Smooth muscle cell (in vitro differentiated cells): ENCODE results near the gene GATD1. TPM values are rescaled to one million over a fixed set of nuclear protein-coding genes. Genes with fewer than 3 reads are reported as not detected.

Experiments
- DNase-seq: peaks from one replicate; lab custom pipeline; 2025; ENCODE audit not compliant: unreplicated experiment; lab: John Stamatoyannopoulos, UW
- H2AFZ ChIP-seq: fragments of 200-600 bp; sonication (generic); 2 replicates; pipeline ENCODE4 v1.6.0; 2016; ENCODE audit warnings: antibody characterized with exemption, low read depth, mild to moderate bottlenecking
- H3F3A ChIP-seq: fragments of 200-600 bp; sonication (generic); 2 replicates; pipeline ENCODE4 v1.6.0; 2017; ENCODE audit warnings: antibody characterized with exemption, low read depth
- H3K27ac ChIP-seq: fragments of 200-600 bp; sonication (generic); 2 replicates; pipeline ENCODE4 v1.5.1; 2016; ENCODE audit warnings: low read depth, mild to moderate bottlenecking
- H3K27me3 ChIP-seq: fragments of 200-600 bp; sonication (generic); 2 replicates; pipeline ENCODE4 v1.6.1; 2016; ENCODE audit warnings: low read depth, mild to moderate bottlenecking
- H3K36me3 ChIP-seq: fragments of 200-600 bp; sonication (generic); 2 replicates; pipeline ENCODE4 v1.5.1; 2016; ENCODE audit warnings: low read depth
- H3K4me1 ChIP-seq: fragments of 200-600 bp; sonication (generic); 2 replicates; pipeline ENCODE4 v1.5.1; 2016; ENCODE audit warnings: low read depth
- H3K4me2 ChIP-seq: fragments of 200-600 bp; sonication (generic); 2 replicates; pipeline ENCODE4 v1.6.0; 2016; ENCODE audit warnings: mild to moderate bottlenecking
- H3K4me3 ChIP-seq: fragments of 200-600 bp; sonication (generic); 2 replicates; pipeline ENCODE4 v1.5.1; 2016; ENCODE audit warnings: mild to moderate bottlenecking
- H3K79me2 ChIP-seq: fragments of 200-600 bp; sonication (generic); 2 replicates; pipeline ENCODE4 v1.6.0; 2016; ENCODE audit warnings: low read depth, mild to moderate bottlenecking
- H3K9ac ChIP-seq: fragments of 200-600 bp; sonication (generic); 2 replicates; pipeline ENCODE4 v1.6.0; 2016; ENCODE audit warnings: low read depth
- H3K9me3 ChIP-seq: fragments of 200-600 bp; sonication (generic); replicated peaks from 2 replicates; pipeline ENCODE4 v1.5.1; 2016; ENCODE audit warnings: low read depth
- H4K20me1 ChIP-seq: fragments of 200-600 bp; sonication (generic); 2 replicates; pipeline ENCODE4 v1.6.0; 2016; ENCODE audit warnings: low read depth
- CTCF ChIP-seq: fragments of 200-600 bp; sonication (generic); IDR thresholded peaks from 2 replicates; pipeline ENCODE4 v1.5.1; 2017; ENCODE audit warnings: borderline replicate concordance, mild to moderate bottlenecking, antibody characterized with exemption; ENCODE audit not compliant: insufficient read depth, poor library complexity, severe bottlenecking
- WGBS: methylation state at CpG from one replicate; pipeline ENCODE4 v1.1.7; 2016; ENCODE audit warnings: low lambda C conversion rate; 5-methylcytosine and 5-hydroxymethylcytosine counted together
- polyA plus RNA-seq: library from polyadenylated mRNA; unstranded; fragments of >200 nt; fragmentation: Nextera tagmentation; extraction: Ambion mirVana; gene quantifications from 2 replicates; pipeline ENCODE4 v1.2.1, GENCODE V29; 2016
- small RNA-seq: library from RNA; depleted of rRNA; stranded (forward); fragments of <200 nt; gene quantifications from one replicate; pipeline ENCODE3, GENCODE V24; 2014
- total RNA-seq: library from RNA; depleted of rRNA; stranded (reverse); fragments of >200 nt; gene quantifications from 2 replicates; pipeline ENCODE4 v1.2.3, GENCODE V29; 2014

Gene GATD1
- total and polyA plus RNA-seq, 2 experiments from 2014 or later = 11.7 to 12.9 TPM

GRCh38 chr11:719214-720016 lies 57.9 kb downstream of the GATD1 start:
- no peak for DNase-seq
- WGBS = 96% methylated on average over 34 of the region's 34 CpGs
- H3K9ac ChIP-seq = no peak overlapping the region
- no peaks in the 10 kb centered on the region for H3F3A ChIP-seq
- H3K4me3 ChIP-seq = no peak overlapping the region
- H3K27me3 ChIP-seq = peaks cover 3% of the 10 kb centered on the region
- H3K4me1 ChIP-seq = no peaks in the 10 kb centered on the region
- no peak for TF ChIP-seq CTCF
- H3K27ac ChIP-seq = no peak overlapping the region
- H2AFZ ChIP-seq = no peak overlapping the region
- H4K20me1 ChIP-seq = peaks cover 37% of the 10 kb centered on the region
- H3K9me3 ChIP-seq = no peaks in the 10 kb centered on the region
- no peaks in the 10 kb centered on the region for H3K79me2 ChIP-seq
- no peak overlapping the region for H3K4me2 ChIP-seq
- H3K36me3 ChIP-seq = no peaks in the 10 kb centered on the region

Small RNA genes lying within 50 kb of the gene (small RNA-seq; reads per million reads assigned to genes)
- gene SNORA52 = not detected

Other genes starting within 250 kb of the GATD1 start
- 19.2 and 39.9 TPM in 2 replicates for gene HRAS, start 241.9 kb downstream of the GATD1 start, total RNA-seq
- gene HRAS, start 241.9 kb downstream of the GATD1 start, polyA plus RNA-seq = 59.1 and 82.5 TPM in 2 replicates
- gene LRRC56, start 240.0 kb downstream of the GATD1 start, total RNA-seq = 0.31 and 1.5 TPM in 2 replicates
- 1.5 TPM in 2 replicates for gene LRRC56, start 240.0 kb downstream of the GATD1 start, polyA plus RNA-seq
- gene LMNTD2, start 216.7 kb downstream of the GATD1 start, total RNA-seq = 3.2 TPM in 1 of 2 replicates, not detected in the other
- gene LMNTD2, start 216.7 kb downstream of the GATD1 start, polyA plus RNA-seq = 3.6 and 9.3 TPM in 2 replicates
- gene RASSF7, start 216.5 kb downstream of the GATD1 start, total RNA-seq = 18.6 and 21.7 TPM in 2 replicates
- 20.4 and 38.6 TPM in 2 replicates for gene RASSF7, start 216.5 kb downstream of the GATD1 start, polyA plus RNA-seq
- gene PHRF1, start 201.0 kb downstream of the GATD1 start, total RNA-seq = 11.6 and 13.7 TPM in 2 replicates
- gene PHRF1, start 201.0 kb downstream of the GATD1 start, polyA plus RNA-seq = 20.2 and 20.9 TPM in 2 replicates
- 7.1 and 11.1 TPM in 2 replicates for gene IRF7, start 161.5 kb downstream of the GATD1 start, total RNA-seq
- gene IRF7, start 161.5 kb downstream of the GATD1 start, polyA plus RNA-seq = 12.7 and 14.3 TPM in 2 replicates
- not detected in 2 replicates for gene CDHR5, start 152.5 kb downstream of the GATD1 start, total RNA-seq
- 0.37 TPM in 1 of 2 replicates, not detected in the other for gene CDHR5, start 152.5 kb downstream of the GATD1 start, polyA plus RNA-seq
- gene SCT, start 150.3 kb downstream of the GATD1 start, total RNA-seq = not detected in 2 replicates
- gene SCT, start 150.3 kb downstream of the GATD1 start, polyA plus RNA-seq = 1.4 and 2.2 TPM in 2 replicates
- gene DRD4, start 140.2 kb downstream of the GATD1 start, total RNA-seq = not detected in 2 replicates
- gene DRD4, start 140.2 kb downstream of the GATD1 start, polyA plus RNA-seq = 2.7 and 3.1 TPM in 2 replicates
- 18.7 and 19.0 TPM in 2 replicates for gene DEAF1, start 82.3 kb downstream of the GATD1 start, total RNA-seq
- 39.2 and 61.5 TPM in 2 replicates for gene DEAF1, start 82.3 kb downstream of the GATD1 start, polyA plus RNA-seq
- gene TMEM80, start 81.7 kb downstream of the GATD1 start, total RNA-seq = 5.5 and 9.0 TPM in 2 replicates
- 14.3 and 24.3 TPM in 2 replicates for gene TMEM80, start 81.7 kb downstream of the GATD1 start, polyA plus RNA-seq
- 47.9 and 74.9 TPM in 2 replicates for gene EPS8L2, start 71.3 kb downstream of the GATD1 start, total RNA-seq
- 37.7 and 133 TPM in 2 replicates for gene EPS8L2, start 71.3 kb downstream of the GATD1 start, polyA plus RNA-seq
- gene TALDO1, start 30.0 kb downstream of the GATD1 start, total RNA-seq = 100 and 103 TPM in 2 replicates
- 155 and 158 TPM in 2 replicates for gene TALDO1, start 30.0 kb downstream of the GATD1 start, polyA plus RNA-seq
- gene CEND1, start 12.6 kb upstream of the GATD1 start, total RNA-seq = not detected in 2 replicates
- 0.13 and 0.38 TPM in 2 replicates for gene CEND1, start 12.6 kb upstream of the GATD1 start, polyA plus RNA-seq
- gene SLC25A22, start 20.8 kb upstream of the GATD1 start, total RNA-seq = 6.9 and 7.0 TPM in 2 replicates
- gene SLC25A22, start 20.8 kb upstream of the GATD1 start, polyA plus RNA-seq = 19.5 and 25.2 TPM in 2 replicates
- gene PIDD1, start 27.7 kb upstream of the GATD1 start, total RNA-seq = 8.7 and 11.8 TPM in 2 replicates
- gene PIDD1, start 27.7 kb upstream of the GATD1 start, polyA plus RNA-seq = 22.3 and 44.9 TPM in 2 replicates
- 472 and 511 TPM in 2 replicates for gene RPLP2, start 32.5 kb upstream of the GATD1 start, total RNA-seq
- 622 and 701 TPM in 2 replicates for gene RPLP2, start 32.5 kb upstream of the GATD1 start, polyA plus RNA-seq
- gene PNPLA2, start 41.4 kb upstream of the GATD1 start, total RNA-seq = 12.4 and 14.8 TPM in 2 replicates
- gene PNPLA2, start 41.4 kb upstream of the GATD1 start, polyA plus RNA-seq = 26.4 and 33.8 TPM in 2 replicates
- 0.36 and 2.5 TPM in 2 replicates for gene CRACR2B, start 50.4 kb upstream of the GATD1 start, total RNA-seq
- gene CRACR2B, start 50.4 kb upstream of the GATD1 start, polyA plus RNA-seq = 0.10 and 10.5 TPM in 2 replicates
- 214 and 256 TPM in 2 replicates for gene CD151, start 55.5 kb upstream of the GATD1 start, total RNA-seq
- gene CD151, start 55.5 kb upstream of the GATD1 start, polyA plus RNA-seq = 391 and 469 TPM in 2 replicates
- 38.0 and 51.4 TPM in 2 replicates for gene POLR2L, start 65.0 kb upstream of the GATD1 start, total RNA-seq
- 380 and 446 TPM in 2 replicates for gene POLR2L, start 65.0 kb upstream of the GATD1 start, polyA plus RNA-seq
- 50.2 and 68.2 TPM in 2 replicates for gene TSPAN4, start 65.4 kb upstream of the GATD1 start, total RNA-seq
- 153 and 179 TPM in 2 replicates for gene TSPAN4, start 65.4 kb upstream of the GATD1 start, polyA plus RNA-seq
- 54.3 and 76.5 TPM in 2 replicates for gene CHID1, start 133.3 kb upstream of the GATD1 start, total RNA-seq
- 171 and 181 TPM in 2 replicates for gene CHID1, start 133.3 kb upstream of the GATD1 start, polyA plus RNA-seq
- 32.2 and 35.8 TPM in 2 replicates for gene AP2A2, start 148.4 kb upstream of the GATD1 start, total RNA-seq
- gene AP2A2, start 148.4 kb upstream of the GATD1 start, polyA plus RNA-seq = 25.1 and 31.8 TPM in 2 replicates